Fibroblast of lung (primary cell): ENCODE measurements around the gene HIPK1.

Experiments used
- EZH2 ChIP-seq: IDR thresholded peaks from 2 replicates; pipeline ENCODE4 v1.5.1; 2012; ENCODE audit warnings: low read length, control low read depth, mild to moderate bottlenecking; ENCODE audit errors: missing control alignments
- TF ChIP-seq, protein P1 (sequence below), 2 donors: IDR thresholded peaks in 1 of 2; conservative IDR thresholded peaks in 1 of 2; 1 replicate in 1 of 2; 2 replicates in 1 of 2; pipeline ENCODE4 v1.5.1; 2011 to 2012; ENCODE audit warnings: low read length in 2 of 2, control low read depth in 1 of 2, inconsistent platforms in 1 of 2, low read depth in 1 of 2, mild to moderate bottlenecking in 1 of 2

DNA sequence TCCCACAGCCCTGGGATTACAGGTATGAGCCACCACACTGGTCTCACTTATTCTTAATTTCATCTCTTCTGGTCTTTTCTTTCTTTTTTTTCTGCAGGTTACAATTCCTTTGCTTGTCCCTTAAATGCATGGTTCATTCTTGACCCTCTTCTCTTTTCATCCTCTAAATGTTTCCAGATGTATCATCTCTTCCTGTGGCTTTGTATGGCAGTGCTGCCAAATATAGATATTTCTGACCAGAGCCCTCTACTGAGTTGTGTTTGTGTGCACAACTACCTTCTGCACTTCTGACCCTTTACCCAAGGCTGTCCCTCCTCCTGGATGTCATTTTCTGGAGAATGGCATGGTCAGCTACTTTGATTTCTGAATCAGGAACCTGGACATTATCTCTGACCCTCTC, 82.7 kb downstream of the HIPK1 start:
- TF ChIP-seq, protein P1, sequence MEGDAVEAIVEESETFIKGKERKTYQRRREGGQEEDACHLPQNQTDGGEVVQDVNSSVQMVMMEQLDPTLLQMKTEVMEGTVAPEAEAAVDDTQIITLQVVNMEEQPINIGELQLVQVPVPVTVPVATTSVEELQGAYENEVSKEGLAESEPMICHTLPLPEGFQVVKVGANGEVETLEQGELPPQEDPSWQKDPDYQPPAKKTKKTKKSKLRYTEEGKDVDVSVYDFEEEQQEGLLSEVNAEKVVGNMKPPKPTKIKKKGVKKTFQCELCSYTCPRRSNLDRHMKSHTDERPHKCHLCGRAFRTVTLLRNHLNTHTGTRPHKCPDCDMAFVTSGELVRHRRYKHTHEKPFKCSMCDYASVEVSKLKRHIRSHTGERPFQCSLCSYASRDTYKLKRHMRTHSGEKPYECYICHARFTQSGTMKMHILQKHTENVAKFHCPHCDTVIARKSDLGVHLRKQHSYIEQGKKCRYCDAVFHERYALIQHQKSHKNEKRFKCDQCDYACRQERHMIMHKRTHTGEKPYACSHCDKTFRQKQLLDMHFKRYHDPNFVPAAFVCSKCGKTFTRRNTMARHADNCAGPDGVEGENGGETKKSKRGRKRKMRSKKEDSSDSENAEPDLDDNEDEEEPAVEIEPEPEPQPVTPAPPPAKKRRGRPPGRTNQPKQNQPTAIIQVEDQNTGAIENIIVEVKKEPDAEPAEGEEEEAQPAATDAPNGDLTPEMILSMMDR (conservative IDR thresholded peaks at IDR 0.05 in 1 of 2, IDR thresholded peaks at IDR 0.05 in 1 of 2; ENCODE audit: low read depth in 1 of 2, low read length in 2 of 2) = no peak
- no peak for TF ChIP-seq EZH2
